Gastrocnemius medialis (tissue), 4 donors: ENCODE data around the gene OR2T12. TPM values are rescaled to one million over a fixed set of nuclear protein-coding genes. Genes with fewer than 3 reads are reported as not detected.
"Not testable (repeated sequence)": the region's sequence is repeated elsewhere in the genome, so short reads cannot be mapped to it uniquely, and the experiment has no call there.

ENCODE experiments used
- ATAC-seq, 2 donors: fragments of 150-250 bp; one replicate each; pipeline ENCODE4 v1.9.1; 2016
- DNase-seq, 2 donors: peaks; one replicate each; pipeline ENCODE4 v3.0.0-alpha.2; 2019
- H3K27ac ChIP-seq, 4 donors: fragments of 200-600 bp; sonication (generic); 1 replicate in 1 of 4; 2 replicates in 3 of 4; pipeline ENCODE4 v1.5.1; 2016 to 2018; ENCODE audit warnings: mild to moderate bottlenecking in 2 of 4, moderate library complexity in 1 of 4
- H3K27me3 ChIP-seq, 3 donors: fragments of 200-600 bp; sonication (generic) in 2 of 3; 1 replicate in 1 of 3; 2 replicates in 2 of 3; pipeline versions ENCODE4 v1.5.1 to v1.6.0; 2016 to 2019; ENCODE audit warnings: mild to moderate bottlenecking in 1 of 3, moderate library complexity in 1 of 3
- H3K36me3 ChIP-seq, 2 donors: fragments of 200-600 bp; sonication (generic) in 1 of 2; one replicate each; pipeline ENCODE4 v1.5.1; 2017 to 2018
- H3K4me1 ChIP-seq, 2 donors: fragments of 200-600 bp; sonication (generic) in 1 of 2; one replicate each; pipeline ENCODE4 v1.5.1; 2016 to 2017; ENCODE audit warnings: mild to moderate bottlenecking in 2 of 2
- H3K4me3 ChIP-seq, 4 donors: fragments of 200-600 bp; sonication (generic) in 3 of 4; 1 replicate in 1 of 4; 2 replicates in 3 of 4; pipeline ENCODE4 v1.5.1; 2016 to 2019; ENCODE audit warnings: mild to moderate bottlenecking in 2 of 4
- H3K9me3 ChIP-seq, 3 donors: fragments of 200-600 bp; sonication (generic) in 2 of 3; 1 replicate in 1 of 3; 2 replicates in 2 of 3; pipeline ENCODE4 v1.5.1; 2016 to 2019
- POLR2A ChIP-seq, 2 donors: fragments of 450-650 bp; IDR thresholded peaks; one replicate each; pipeline ENCODE4 v1.6.1; 2017; ENCODE audit warnings: antibody characterized with exemption in 2 of 2, mild to moderate bottlenecking in 2 of 2, moderate library complexity in 2 of 2
- in situ Hi-C, 4 donors: fragments of 200-750 bp; cut with MboI; loops; one replicate each; pipeline versions ENCODE4 v1.15.0 to v1.8.0; 2017; ENCODE audit warnings: low sequenced_read_pairs in 4 of 4
- intact Hi-C: fragments of 100-400 bp; cut with DNase I; formaldehyde crosslinking; loops from one replicate; pipeline ENCODE4 v1.15.1; 2023; ENCODE audit warnings: low total_unique reads
- total RNA-seq, 4 donors: library from RNA; depleted of rRNA; stranded (reverse); fragments of >200 nt; gene quantifications; one replicate each; pipeline versions ENCODE4 v1.1.0 to v1.2.3, GENCODE V29; 2016
- TF ChIP-seq, protein P1 (sequence below), 5 experiments: fragments of 450-650 bp in 3 of 5; fragments of 200-600 bp in 2 of 5; sonication (generic) in 2 of 5; IDR thresholded peaks in 4 of 5; conservative IDR thresholded peaks in 1 of 5; 1 replicate in 4 of 5; 2 replicates in 1 of 5; pipeline ENCODE4 v1.5.1; 2016 to 2019; ENCODE audit warnings: antibody characterized with exemption in 5 of 5, mild to moderate bottlenecking in 3 of 5, moderate library complexity in 3 of 5

OR2T12 gene
- total RNA-seq, 4 donors from 2014 or later, result not detected

DNA sequence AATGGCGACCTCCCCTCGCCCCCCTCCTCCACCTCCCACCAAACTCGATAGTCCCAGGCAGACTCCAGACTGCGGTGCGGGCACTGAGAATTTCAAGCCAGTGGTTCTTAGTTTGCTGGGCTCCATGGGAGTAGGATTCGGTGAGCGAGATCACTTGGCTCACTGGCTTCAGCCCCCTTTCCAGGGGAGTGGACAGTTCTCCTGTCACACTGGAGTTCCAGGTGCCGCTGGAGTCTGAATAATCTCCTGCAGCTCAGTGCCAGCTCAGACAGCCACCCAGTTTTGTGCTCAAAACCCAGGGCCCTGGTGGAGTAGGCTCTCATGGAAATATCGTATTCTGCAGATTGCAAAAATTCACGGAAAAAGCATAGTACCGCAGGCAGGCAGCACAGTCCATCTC lies 13.6 kb upstream of the OR2T12 start:
- DNase-seq (no peak), ATAC-seq (no peak)
- intact Hi-C loops (no loop called here), in situ Hi-C loops (no loop called here)
- TF ChIP-seq, protein P1, sequence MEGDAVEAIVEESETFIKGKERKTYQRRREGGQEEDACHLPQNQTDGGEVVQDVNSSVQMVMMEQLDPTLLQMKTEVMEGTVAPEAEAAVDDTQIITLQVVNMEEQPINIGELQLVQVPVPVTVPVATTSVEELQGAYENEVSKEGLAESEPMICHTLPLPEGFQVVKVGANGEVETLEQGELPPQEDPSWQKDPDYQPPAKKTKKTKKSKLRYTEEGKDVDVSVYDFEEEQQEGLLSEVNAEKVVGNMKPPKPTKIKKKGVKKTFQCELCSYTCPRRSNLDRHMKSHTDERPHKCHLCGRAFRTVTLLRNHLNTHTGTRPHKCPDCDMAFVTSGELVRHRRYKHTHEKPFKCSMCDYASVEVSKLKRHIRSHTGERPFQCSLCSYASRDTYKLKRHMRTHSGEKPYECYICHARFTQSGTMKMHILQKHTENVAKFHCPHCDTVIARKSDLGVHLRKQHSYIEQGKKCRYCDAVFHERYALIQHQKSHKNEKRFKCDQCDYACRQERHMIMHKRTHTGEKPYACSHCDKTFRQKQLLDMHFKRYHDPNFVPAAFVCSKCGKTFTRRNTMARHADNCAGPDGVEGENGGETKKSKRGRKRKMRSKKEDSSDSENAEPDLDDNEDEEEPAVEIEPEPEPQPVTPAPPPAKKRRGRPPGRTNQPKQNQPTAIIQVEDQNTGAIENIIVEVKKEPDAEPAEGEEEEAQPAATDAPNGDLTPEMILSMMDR (IDR thresholded peaks at IDR 0.05 in 4 of 5, conservative IDR thresholded peaks at IDR 0.05 in 1 of 5), result no peak
- no peak for TF ChIP-seq POLR2A (IDR thresholded peaks at IDR 0.05)
- no peaks in the 10 kb centered on the region for H3K9me3 ChIP-seq
- no peaks in the 10 kb centered on the region for H3K4me1 ChIP-seq
- no peak overlapping the region for H3K27ac ChIP-seq
- H3K27me3 ChIP-seq, result no peaks in the 10 kb centered on the region
- no peak overlapping the region for H3K4me3 ChIP-seq
- no peaks in the 10 kb centered on the region for H3K36me3 ChIP-seq

DNA sequence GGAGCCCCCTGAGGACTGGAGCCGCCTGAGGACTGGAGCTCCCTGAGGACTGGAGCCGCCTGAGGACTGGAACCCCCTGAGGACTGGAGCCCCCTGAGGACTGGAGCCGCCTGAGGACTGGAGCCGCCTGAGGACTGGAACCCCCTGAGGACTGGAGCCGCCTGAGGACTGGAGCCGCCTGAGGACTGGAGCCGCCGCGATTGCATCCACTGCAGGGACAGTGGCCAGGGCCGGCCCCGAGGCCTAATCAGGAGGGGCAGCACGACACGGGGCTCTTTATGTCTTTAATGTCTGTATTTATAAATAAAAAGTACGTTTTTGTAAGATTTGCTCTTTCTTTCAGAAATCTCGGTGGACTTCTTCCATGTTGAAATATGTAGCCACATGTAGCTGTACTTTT lies 3.5 kb upstream of the OR2T12 start:
- in situ Hi-C loops, result not testable (repeated sequence)

DNA sequence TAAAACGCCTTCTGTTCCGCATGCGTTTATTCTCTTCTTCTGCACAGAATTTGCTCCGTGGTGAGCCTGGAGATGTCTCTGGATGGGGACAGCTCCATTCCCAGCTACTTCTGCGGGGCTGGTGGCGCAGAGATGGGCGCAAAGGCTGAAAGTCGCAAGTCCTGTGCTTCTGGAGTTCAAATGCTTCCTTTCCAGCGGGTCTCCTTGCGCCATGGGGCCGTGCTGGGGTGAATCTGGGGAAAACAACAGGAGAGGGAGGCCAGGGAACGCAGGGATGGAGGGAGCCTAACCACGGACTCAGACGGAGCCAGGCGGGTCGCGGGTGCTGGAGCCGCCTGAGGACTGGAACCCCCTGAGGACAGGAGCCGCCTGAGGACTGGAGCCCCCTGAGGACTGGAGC lies 2.9 kb upstream of the OR2T12 start:
- Histone ChIP-seq H3K4me1 (no peaks in the 10 kb centered on the region), H3K4me3 (no peak overlapping the region), H3K27me3 (no peaks in the 10 kb centered on the region), H3K9me3 (no peaks in the 10 kb centered on the region), H3K36me3 (no peaks in the 10 kb centered on the region), H3K27ac (no peak overlapping the region)
- intact Hi-C loops (no loop called here), in situ Hi-C loops (no loop called here)
- ATAC-seq (no peak), DNase-seq (no peak)
- TF ChIP-seq, protein P1 (IDR thresholded peaks at IDR 0.05 in 4 of 5, conservative IDR thresholded peaks at IDR 0.05 in 1 of 5), result no peak
- no peak for TF ChIP-seq POLR2A (IDR thresholded peaks at IDR 0.05)

More for the DNA sequence above, 3.5 kb upstream of the OR2T12 start:
- DNase-seq, H3K9me3 ChIP-seq, ATAC-seq, H3K4me1 ChIP-seq, H3K27ac ChIP-seq, H3K4me3 ChIP-seq, intact Hi-C loops, H3K36me3 ChIP-seq, H3K27me3 ChIP-seq: not testable (repeated sequence)

DNA sequence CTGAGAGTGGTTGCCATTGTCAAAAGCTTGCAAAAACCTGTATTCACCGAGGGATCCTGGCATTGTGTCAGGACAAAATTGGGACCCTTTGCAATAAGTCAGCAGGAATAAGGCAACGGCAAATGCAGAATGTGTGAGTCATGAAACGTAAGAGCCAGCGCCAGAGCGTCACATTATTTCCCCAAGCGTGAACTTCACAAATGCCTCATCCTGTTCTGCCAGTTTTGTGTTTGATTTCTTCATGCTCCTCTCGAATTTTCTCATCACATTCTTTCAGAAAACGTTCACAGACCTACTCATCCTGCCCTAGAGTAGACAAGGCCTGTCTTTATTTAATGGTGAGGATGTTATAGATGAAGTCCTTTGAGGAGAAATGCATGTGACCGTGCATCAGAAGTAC lies 2.4 kb upstream of the OR2T12 start:
- ATAC-seq, H3K9me3 ChIP-seq, H3K27me3 ChIP-seq, intact Hi-C loops, in situ Hi-C loops, H3K27ac ChIP-seq, H3K4me3 ChIP-seq, DNase-seq, H3K36me3 ChIP-seq, H3K4me1 ChIP-seq: not testable (repeated sequence)

DNA sequence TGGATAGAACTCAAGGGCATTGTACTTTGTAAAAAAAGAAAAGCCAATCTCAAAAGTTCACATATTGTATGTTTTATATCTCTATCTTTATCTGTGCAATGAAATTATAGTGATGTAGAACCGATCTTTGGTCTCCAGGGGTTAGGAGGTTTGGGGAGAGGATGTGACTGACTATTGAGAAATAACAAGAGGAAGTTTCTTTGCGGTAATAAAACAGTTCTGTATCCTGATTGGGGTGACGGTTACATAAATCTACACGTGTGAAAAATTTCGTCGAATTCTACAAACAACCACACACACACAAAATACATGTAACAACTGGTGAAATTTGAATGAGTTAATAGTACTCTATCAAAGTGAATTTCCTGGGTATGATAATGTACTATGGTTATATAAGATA lies 14.8 kb downstream of the OR2T12 start:
- H3K4me3 ChIP-seq, result no peak overlapping the region
- intact Hi-C loops (no loop called here), in situ Hi-C loops (no loop called here)
- DNase-seq, result no peak
- no peaks in the 10 kb centered on the region for H3K36me3 ChIP-seq
- no peaks in the 10 kb centered on the region for H3K27me3 ChIP-seq
- TF ChIP-seq, protein P1 (IDR thresholded peaks at IDR 0.05 in 4 of 5, conservative IDR thresholded peaks at IDR 0.05 in 1 of 5), result no peak
- no peak for TF ChIP-seq POLR2A (IDR thresholded peaks at IDR 0.05)
- no peaks in the 10 kb centered on the region for H3K4me1 ChIP-seq
- no peak for ATAC-seq
- H3K9me3 ChIP-seq, result no peaks in the 10 kb centered on the region
- no peak overlapping the region for H3K27ac ChIP-seq

DNA sequence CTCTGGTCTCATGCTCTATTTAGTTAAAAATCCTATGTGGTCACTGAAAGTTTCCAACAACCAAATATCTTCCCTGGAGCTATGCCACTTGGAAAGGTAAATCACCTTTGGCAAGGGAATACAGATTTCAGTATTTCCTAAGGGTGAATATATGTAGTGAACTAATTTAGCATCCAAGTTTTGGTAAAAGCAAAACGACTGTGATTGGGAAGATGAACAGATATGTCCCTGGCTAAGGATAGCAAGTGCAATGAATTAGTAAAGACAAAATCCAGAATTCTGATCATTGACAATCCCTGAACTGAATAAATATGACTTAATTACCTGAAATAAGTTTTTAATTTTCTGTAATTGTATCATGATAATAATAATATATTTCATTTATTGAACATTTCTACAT lies 25.3 kb downstream of the OR2T12 start, which contains the start of gene OR2T33:
Gene OR2T33, minus strand, starts transcription at position 101 of the 400 bp plus-strand sequence. CDS start 4,162 bp downstream, outside the sequence.
- DNase-seq, result no peak
- no peak within 1 kb of the TSS for H3K27ac ChIP-seq
- in situ Hi-C loops, result no loop called here
- TF ChIP-seq, protein P1 (IDR thresholded peaks at IDR 0.05 in 4 of 5, conservative IDR thresholded peaks at IDR 0.05 in 1 of 5), result no peak
- TF ChIP-seq POLR2A (IDR thresholded peaks at IDR 0.05), result no peak
- H3K4me3 ChIP-seq, result no peak within 1 kb of the TSS
- H3K36me3 ChIP-seq, result no peaks in the 10 kb centered on the region
- H3K9me3 ChIP-seq, result no peaks in the 10 kb centered on the region
- H3K27me3 ChIP-seq, result no peaks in the 10 kb centered on the region
- no peak for ATAC-seq
- no peaks in the 10 kb centered on the region for H3K4me1 ChIP-seq
- intact Hi-C loops, result no loop called here

DNA sequence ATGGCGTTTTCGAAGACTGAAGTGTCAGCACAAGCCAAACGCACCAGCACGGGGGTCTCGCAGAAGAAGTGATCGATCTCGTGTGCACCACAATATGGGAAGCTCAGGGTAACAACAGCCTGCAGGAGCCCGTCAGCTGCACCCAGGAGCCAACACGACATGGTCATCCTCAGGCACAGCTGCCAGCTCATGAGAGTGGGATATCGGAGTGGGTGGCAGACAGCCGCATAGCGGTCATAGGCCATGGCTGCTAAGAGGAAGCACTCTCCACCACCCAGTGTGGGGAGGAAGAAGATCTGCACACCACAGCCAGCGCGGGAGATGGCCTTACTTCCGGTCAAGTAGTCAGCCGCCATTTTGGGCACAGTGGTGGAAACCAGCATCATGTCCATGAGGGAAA lies 30.0 kb downstream of the OR2T12 start:
- DNase-seq, H3K4me1 ChIP-seq, ATAC-seq, H3K9me3 ChIP-seq, in situ Hi-C loops, H3K4me3 ChIP-seq, H3K36me3 ChIP-seq, intact Hi-C loops, H3K27me3 ChIP-seq, H3K27ac ChIP-seq: not testable (repeated sequence)
